GM12878 (cell line): ENCODE measurements around the gene TPPP. TPM values are rescaled to one million over a fixed set of nuclear protein-coding genes. Genes with fewer than 3 reads are reported as not detected.
A peak's percentile ranks its signal among the peaks of the same experiment; 100 is the strongest.

Experiments used
- ATAC-seq: fragments of 200-7000 bp; cut with Tn5 transposase; 3 replicates; pipeline ENCODE4 v1.9.1; 2020; ENCODE audit warnings: mild to moderate bottlenecking, moderate library complexity
- BruUV-seq: library from RNA; stranded (reverse); fragments of 400-500 nt; replicated peaks from 2 replicates; lab custom pipeline; 2021; lab: Mats Ljungman, UMichigan
- CTCF ChIA-PET: fragments of 300-600 bp; sonication (Branson Sonifier 250); formaldehyde crosslinking; extraction: SDS; loops from one replicate; lab custom pipeline; 2021; ENCODE audit warnings: inconsistent platforms; lab: Yijun Ruan, JAX
- POLR2A ChIA-PET: fragments of 350-600 bp; formaldehyde crosslinking; extraction: SDS; loops from one replicate; lab custom pipeline; 2021; ENCODE audit warnings: inconsistent platforms; lab: Charles Lee
- RAD21 ChIA-PET: fragments of 300-600 bp; sonication (Branson Sonifier 250); formaldehyde crosslinking; loops from one replicate; lab custom pipeline; 2023; ENCODE audit warnings: antibody characterized with exemption; ENCODE audit not compliant: unreplicated experiment; lab: Charles Lee
- SMC1A ChIA-PET: fragments of 300-600 bp; sonication (Branson Sonifier 250); formaldehyde crosslinking; loops from one replicate; lab custom pipeline; 2023; ENCODE audit not compliant: unreplicated experiment, uncharacterized antibody; lab: Charles Lee
- DNase-seq: peaks from one replicate; pipeline ENCODE4 v3.0.0-alpha.2; 2011; ENCODE audit warnings: low read depth, low spot score
- FAIRE-seq: peaks from 3 replicates; lab custom pipeline; 2011; peaks lifted over from hg19 to GRCh38; lab: Jason Lieb, UNC
- H2AFZ ChIP-seq: 2 replicates; pipeline ENCODE4 v1.6.0; 2011; ENCODE audit warnings: low read depth, low read length, control low read depth; ENCODE audit not compliant: control insufficient read depth
- H3K27ac ChIP-seq: 2 replicates; pipeline ENCODE4 v1.5.1; 2011; ENCODE audit warnings: control low read depth; ENCODE audit not compliant: control insufficient read depth, insufficient read depth
- H3K27me3 ChIP-seq, 2 experiments: replicated peaks in 1 of 2; 2 replicates each; pipeline versions ENCODE4 v1.6.0 to v1.6.1; 2011; ENCODE audit warnings: low read length in 1 of 2; ENCODE audit not compliant: control insufficient read depth in 2 of 2, insufficient read depth in 2 of 2
- H3K36me3 ChIP-seq, 2 experiments: 2 replicates each; pipeline ENCODE4 v1.5.1; 2011; ENCODE audit warnings: low read length in 1 of 2; ENCODE audit not compliant: control insufficient read depth in 2 of 2, insufficient read depth in 2 of 2
- H3K4me1 ChIP-seq: 2 replicates; pipeline ENCODE4 v1.6.1; 2011; ENCODE audit warnings: mild to moderate bottlenecking, low read length, moderate library complexity, mixed read lengths; ENCODE audit not compliant: control insufficient read depth, insufficient read depth
- H3K4me2 ChIP-seq: 2 replicates; pipeline ENCODE4 v1.6.0; 2011; ENCODE audit warnings: control low read depth; ENCODE audit not compliant: control insufficient read depth, insufficient read depth
- H3K4me3 ChIP-seq: fragments of 200-600 bp; sonication (generic); 2 replicates; pipeline ENCODE4 v1.5.1; 2016
- H3K79me2 ChIP-seq: 2 replicates; pipeline ENCODE4 v1.6.0; 2011; ENCODE audit warnings: low read length; ENCODE audit not compliant: control insufficient read depth, insufficient read depth
- H3K9ac ChIP-seq: 2 replicates; pipeline ENCODE4 v1.8.0; 2011; ENCODE audit warnings: low read length, control low read depth, mixed read lengths; ENCODE audit not compliant: control insufficient read depth, insufficient read depth
- H3K9me3 ChIP-seq: replicated peaks from 3 replicates; pipeline ENCODE4 v1.5.1; 2011; ENCODE audit warnings: mild to moderate bottlenecking, low read length; ENCODE audit not compliant: control insufficient read depth, insufficient read depth
- H4K20me1 ChIP-seq: 2 replicates; pipeline ENCODE4 v1.6.0; 2011; ENCODE audit not compliant: control insufficient read depth, insufficient read depth
- BMI1 ChIP-seq: fragments of 450-650 bp; IDR thresholded peaks from 2 replicates; pipeline ENCODE4 v1.6.1; 2016; ENCODE audit warnings: mild to moderate bottlenecking, moderate library complexity, borderline replicate concordance
- EP300 ChIP-seq, 2 experiments: fragments of 150-350 bp in 1 of 2; IDR thresholded peaks; 2 replicates each; pipeline ENCODE4 v1.6.1; 2011 to 2012; ENCODE audit warnings: low read depth in 2 of 2, low read length in 2 of 2, borderline replicate concordance in 1 of 2, improper control_type of control experiment in 1 of 2, inconsistent platforms in 1 of 2; ENCODE audit not compliant: control insufficient read depth in 1 of 2
- HDGF ChIP-seq: fragments of 450-650 bp; IDR thresholded peaks from 2 replicates; pipeline ENCODE4 v1.6.1; 2016; ENCODE audit warnings: antibody characterized with exemption
- MXI1 ChIP-seq: fragments of 150-350 bp; IDR thresholded peaks from 2 replicates; pipeline ENCODE4 v1.6.1; 2011; ENCODE audit warnings: low read depth, mild to moderate bottlenecking, inconsistent platforms, low read length, improper control_type of control experiment
- WGBS: methylation state at CpG from one replicate; pipeline ENCODE4 v1.1.6; 2016; ENCODE audit warnings: low lambda C conversion rate; ENCODE audit not compliant: insufficient replicate concordance, insufficient coverage; ENCODE audit errors: missing lambda C conversion rate; 5-methylcytosine and 5-hydroxymethylcytosine counted together
- in situ Hi-C: fragments of 300-500 bp; cut with MboI; formaldehyde crosslinking; loops from 9 replicates; pipeline ENCODE4 v1.14.3; 2018; ENCODE audit warnings: mixed read lengths
- intact Hi-C: fragments of 100-400 bp; cut with micrococcal nuclease; formaldehyde crosslinking; loops from one replicate; pipeline ENCODE4 v1.14.2; 2022; ENCODE audit not compliant: unreplicated experiment
- polyA plus RNA-seq, 11 experiments: library from polyadenylated mRNA; depleted of rRNA in 4 of 11; unstranded in 6 of 11; stranded (reverse) in 5 of 11; fragments of >200 nt; fragmentation: Nextera tagmentation in 4 of 11; fragmentation: Illumina TruSeq in 1 of 11; extraction: Ambion mirVana in 4 of 11; extraction: Trizol in 1 of 11; gene quantifications; 1 replicate in 1 of 11; 2 replicates in 10 of 11; pipeline versions ENCODE4 v1.2.1 to v1.2.3, GENCODE V29; 2011 to 2016; ENCODE audit warnings: inconsistent platforms in 2 of 11, missing spikeins in 2 of 11, low read depth in 1 of 11
- total RNA-seq, 4 experiments: library from RNA; depleted of rRNA in 3 of 4; stranded (reverse); fragments of >200 nt in 3 of 4; fragmentation: Illumina TruSeq in 1 of 4; extraction: Trizol in 1 of 4; gene quantifications; 2 replicates each; pipeline versions ENCODE4 v1.2.1 to v1.2.3, GENCODE V29; 2013 to 2021

The TPPP gene
- total and polyA plus RNA-seq, 10 of the 15 experiments (the other 5 are each of a cell fraction or from before 2014, with no cell fraction given): under 0.01 to 0.24 (median 0.04) TPM; not detected in 4

DNA sequence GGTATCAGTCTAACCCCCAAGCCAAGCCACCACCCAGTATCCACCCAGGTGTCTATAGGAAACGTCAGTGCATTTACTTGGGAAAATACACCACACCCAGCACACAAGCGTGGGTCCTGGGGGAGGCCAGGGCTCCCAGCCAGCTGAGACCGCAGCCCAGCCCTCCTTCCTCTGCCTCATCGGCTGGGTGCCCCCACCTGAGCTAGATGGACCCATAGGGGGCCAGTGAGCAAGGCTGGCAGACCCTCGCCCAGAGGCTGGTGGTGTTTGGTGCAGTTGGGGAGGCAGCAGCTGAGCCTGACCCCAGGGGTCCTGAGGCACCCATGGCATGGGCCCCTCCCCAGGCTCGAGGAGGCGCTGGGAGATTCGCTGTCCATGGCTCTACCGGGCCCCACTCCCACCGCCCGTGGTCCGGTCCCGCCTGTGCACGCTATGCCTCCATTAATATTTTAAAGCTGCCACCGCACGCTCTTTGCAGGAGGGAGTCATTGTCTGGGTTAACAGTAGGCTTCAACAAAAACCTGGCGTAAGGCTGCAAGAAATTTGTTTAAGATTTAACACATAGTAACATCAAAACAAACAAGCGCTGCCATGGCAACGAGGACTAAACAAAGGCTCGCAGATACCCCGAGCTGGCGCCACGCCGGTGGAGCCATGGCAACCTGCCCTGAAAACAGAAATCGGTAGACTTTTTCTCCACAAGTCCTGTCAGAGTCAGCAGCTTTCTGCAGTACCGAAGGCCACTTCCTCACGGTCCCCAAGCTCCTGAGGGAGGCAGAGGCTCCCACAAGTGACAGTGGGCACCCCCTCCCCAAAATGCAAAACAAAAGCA lies 20.6 kb downstream of the TPPP start:
- Histone ChIP-seq H2AFZ (no peak overlapping the region), H4K20me1 (no peaks in the 10 kb centered on the region), H3K4me1 (no peaks in the 10 kb centered on the region), H3K4me3 (no peak overlapping the region), H3K9me3 (no peaks in the 10 kb centered on the region), H3K36me3 (no peaks in the 10 kb centered on the region; a peak in 1 of 4 replicates), H3K27ac (no peak overlapping the region), H3K9ac (no peak overlapping the region), H3K4me2 (no peak overlapping the region), H3K27me3 (no peaks in the 10 kb centered on the region), H3K79me2 (no peaks in the 10 kb centered on the region)
- WGBS: 20% methylated on average over 27 of the region's 27 CpGs
- intact Hi-C loops (no loop called here), in situ Hi-C loops (loop anchor here (5.0 kb wide), 1 partner anchor 230 kb away; no protein-coding TSS in a partner anchor)
- ChIA-PET CTCF (interaction anchor here (0.8 to 0.9 kb wide), 2 partner anchors 230 to 468 kb away, joined by 3 to 4 read pairs; no protein-coding TSS in a partner anchor), SMC1A (no interaction called here), RAD21 (interaction anchor here (1.3 kb wide), 1 partner anchor 231 kb away, joined by 5 read pairs; no protein-coding TSS in a partner anchor), POLR2A (no interaction called here)
- FAIRE-seq (no peak), ATAC-seq (peak; percentile 9), DNase-seq (no peak)
- no TSS peak for BruUV-seq
- TF ChIP-seq BMI1 (peak; percentile 60; the same call in 1 of the 2 replicates), HDGF (no peak), EP300 (IDR thresholded peaks at IDR 0.05; ENCODE audit: borderline replicate concordance in 1 of 2, control insufficient read depth in 1 of 2, low read depth in 2 of 2, low read length in 2 of 2) (peak in 1 of 2 experiments; percentile 39; a peak in 1 of 4 replicates), MXI1 (peak; percentile 56; the same call in 1 of the 2 replicates)
